GM19025 (cell line): ENCODE data around the gene TCEA2.

ENCODE experiments used
- ATAC-seq: cut with Tn5 transposase; IDR thresholded peaks from one replicate; pipeline ENCODE4 v1.9.1; 2021; ENCODE audit warnings: mild to moderate bottlenecking, low read depth, moderate library complexity; ENCODE audit not compliant: unreplicated experiment

TCEA2 gene

DNA sequence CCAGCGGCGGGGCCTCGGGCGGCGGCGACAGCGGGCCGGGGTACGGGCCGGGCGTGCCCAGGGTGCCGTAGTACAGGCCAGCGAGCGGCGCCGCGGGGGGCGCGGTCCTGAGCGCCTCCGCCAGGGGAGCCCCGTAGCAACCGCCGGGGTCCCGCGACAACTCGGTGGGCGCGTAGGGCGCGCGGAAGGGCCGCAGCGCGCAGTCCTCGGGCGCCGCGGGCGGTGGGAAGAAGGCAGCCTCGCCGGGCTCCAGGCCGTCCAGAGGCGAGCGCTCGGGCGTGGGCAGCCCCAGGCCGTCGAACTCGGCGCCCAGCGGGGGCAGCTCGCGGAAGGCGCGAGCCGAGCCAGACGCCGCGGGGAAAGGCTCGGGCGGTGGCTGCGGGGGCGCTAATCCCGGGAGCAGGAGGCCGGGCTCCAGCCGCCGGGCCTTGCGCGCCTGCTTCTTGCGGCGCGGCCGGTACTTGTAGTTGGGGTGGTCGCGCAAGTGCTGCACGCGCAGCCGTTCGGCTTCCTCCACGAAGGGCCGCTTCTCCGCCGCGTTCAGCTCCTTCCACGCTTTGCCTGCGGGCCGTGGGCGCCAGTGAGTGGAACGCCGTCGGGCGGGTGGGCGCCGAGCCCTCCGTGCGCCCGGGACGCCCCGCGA, 14.5 kb upstream of the TCEA2 start:
- ATAC-seq = no peak

DNA sequence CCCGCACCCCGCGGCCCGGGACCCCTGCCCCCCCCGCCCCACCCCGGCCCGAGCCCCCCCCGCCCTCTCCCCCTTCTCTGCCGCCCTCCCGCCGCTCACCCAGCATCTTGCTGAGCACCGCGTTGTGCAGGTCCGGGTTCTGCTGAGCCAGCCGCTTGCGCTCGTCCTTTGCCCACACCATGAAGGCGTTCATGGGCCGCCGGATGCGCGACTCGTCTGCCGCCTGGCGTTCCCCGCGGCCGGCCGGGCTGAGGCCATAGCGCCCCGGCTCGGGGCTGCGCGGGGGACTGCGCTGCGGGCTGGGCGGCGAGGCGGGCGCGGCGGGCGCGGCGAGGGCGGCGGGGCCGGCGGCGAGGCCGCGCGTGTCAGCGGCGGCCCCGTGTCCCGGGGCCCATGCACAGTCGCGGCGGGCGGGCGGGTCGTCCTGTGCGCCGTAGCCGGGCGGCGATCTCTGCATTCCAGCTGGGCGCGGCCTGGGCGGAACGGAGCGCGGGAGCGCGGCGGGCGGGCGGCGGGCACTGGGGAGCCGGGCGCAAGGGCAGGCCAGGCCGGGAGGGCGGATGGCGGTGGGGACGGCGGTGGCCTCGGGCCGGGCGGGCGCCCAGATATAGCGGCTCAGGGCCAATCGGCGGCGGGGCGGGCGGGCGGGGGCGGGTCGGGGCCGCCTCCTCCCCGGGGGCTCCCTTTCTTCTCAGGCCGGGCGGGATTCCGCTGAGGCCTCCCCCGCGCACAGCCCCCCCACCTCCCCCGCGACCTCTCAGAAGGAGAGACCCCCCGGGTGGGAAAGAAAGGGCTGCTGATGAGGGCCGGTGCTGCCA, 13.7 kb upstream of the TCEA2 start, which contains the start of gene SOX18:
SOX18 (minus strand) TSS at position 580 of the 818 bp plus-strand sequence; CDS start at position 457, 123 bp downstream.
- no peak for ATAC-seq

- no peak for ATAC-seq
Observed at GRCh38 chr20:64049878-64050260, 13.1 kb upstream of the TCEA2 start.

- no peak for ATAC-seq
Observed at GRCh38 chr20:64050261-64051032, 12.6 kb upstream of the TCEA2 start.

- no peak for ATAC-seq
Observed at GRCh38 chr20:64051033-64051452, 12.0 kb upstream of the TCEA2 start.

GRCh38 chr20:64051561-64052325, 11.3 kb upstream of the TCEA2 start:
- ATAC-seq = no peak

- ATAC-seq = no peak
Observed at GRCh38 chr20:64052326-64052722, 10.7 kb upstream of the TCEA2 start.

- no peak for ATAC-seq
Observed at GRCh38 chr20:64052987-64053840, 9.8 kb upstream of the TCEA2 start.

- ATAC-seq = no peak
Observed at GRCh38 chr20:64053841-64054661, 8.9 kb upstream of the TCEA2 start.

- ATAC-seq = no peak
Observed at GRCh38 chr20:64055396-64055892, 7.6 kb upstream of the TCEA2 start.

DNA sequence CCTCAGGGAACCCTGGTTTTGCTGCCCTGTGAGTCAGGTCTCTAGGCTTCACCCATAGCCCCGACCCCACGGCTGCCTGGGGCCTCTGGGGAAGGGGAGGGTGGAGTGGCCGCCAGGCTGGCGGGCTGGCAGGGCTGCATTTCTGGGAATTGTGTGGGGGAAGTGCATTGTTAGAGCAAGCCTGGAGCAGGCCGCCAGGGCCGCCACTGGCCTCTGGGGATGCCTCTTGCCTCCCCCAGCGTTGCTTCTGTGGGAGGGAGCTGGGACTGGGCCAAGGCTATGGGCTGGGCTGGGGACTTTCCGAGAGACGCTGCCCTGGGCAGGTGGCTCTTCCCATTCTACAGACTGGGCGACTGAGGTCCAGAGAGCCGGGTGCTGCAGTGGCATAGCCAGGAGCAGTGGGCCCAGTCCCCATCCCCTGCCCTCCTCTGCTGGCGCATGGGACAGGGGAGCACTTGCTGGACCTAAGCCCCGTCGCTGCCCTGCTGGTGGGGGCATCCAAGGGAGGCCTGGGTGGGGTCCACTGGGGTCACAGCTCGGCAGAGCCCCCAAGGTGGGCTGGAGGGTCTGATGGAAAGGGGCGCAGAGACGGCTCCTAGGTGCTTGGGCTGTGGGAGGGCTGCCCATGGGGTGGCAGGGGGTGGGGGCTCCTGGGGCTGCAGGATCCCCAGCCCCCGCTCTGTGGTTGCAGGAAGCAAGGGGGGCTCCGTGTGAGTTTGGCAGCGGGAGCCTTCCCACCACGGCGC, 6.9 kb upstream of the TCEA2 start:
- no peak for ATAC-seq

- no peak for ATAC-seq
Observed at GRCh38 chr20:64056639-64056888, 6.4 kb upstream of the TCEA2 start.

DNA sequence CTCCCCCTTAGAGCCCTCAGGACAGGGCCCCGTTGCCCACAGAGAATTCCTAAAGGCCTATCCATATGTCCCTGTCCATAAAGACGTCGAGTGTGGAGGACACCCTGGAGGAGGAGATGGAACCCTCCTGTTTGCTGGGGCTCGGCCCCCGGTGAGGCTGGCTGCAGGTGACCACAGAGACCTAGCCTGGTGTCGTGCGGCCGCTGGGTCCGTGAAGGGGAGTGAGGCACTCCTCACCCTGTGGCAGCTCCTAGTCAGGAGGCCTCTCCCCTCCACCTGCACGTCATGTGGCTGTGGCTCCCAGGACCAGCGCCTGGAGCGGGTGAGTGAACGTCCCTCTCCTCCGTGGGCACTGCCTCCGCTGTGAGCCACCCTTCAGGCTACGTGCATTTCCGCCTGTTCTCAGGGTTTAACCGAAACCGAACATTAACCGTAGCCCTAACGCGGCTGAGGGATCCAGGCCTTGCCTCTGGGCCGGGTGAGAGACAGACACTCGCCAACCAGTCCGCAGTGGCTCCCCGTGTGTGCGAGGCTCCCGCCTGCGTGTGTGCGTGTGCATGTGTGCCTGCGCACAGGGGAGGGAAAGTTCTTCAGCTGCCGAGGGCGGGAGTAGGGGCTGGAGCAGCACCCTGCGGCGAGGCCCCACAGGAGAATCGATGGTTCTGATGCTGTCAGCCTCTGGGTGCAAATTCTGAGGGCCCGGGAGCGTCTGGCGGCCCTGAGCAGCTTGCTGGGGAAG, 5.9 kb upstream of the TCEA2 start:
- no peak for ATAC-seq

- ATAC-seq = peak; percentile 54
Observed at GRCh38 chr20:64057628-64058498, 5.1 kb upstream of the TCEA2 start.

GRCh38 chr20:64058536-64058935, 4.5 kb upstream of the TCEA2 start:
- ATAC-seq = no peak

DNA sequence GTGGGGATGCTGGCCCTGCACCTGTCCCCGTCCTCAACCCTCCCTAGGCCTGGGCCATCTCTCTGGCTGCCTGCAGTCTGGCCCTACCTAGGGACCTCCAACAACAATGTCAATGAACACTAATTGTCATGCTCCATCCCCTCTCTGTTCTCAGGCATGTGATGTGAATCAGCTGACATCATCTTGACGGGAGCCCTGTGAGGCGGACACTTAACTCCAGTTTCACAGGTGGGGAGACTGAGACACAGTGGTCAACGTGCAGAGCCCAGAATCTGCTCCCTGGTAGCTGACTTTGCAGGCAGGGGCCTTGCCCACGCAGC, 762 bp upstream of the TCEA2 start:
- no peak for ATAC-seq
